Esophagus squamous epithelium (tissue), 4 donors: ENCODE measurements around the gene NPPC.
"Not testable (repeated sequence)": the region's sequence is repeated elsewhere in the genome, so short reads cannot be mapped to it uniquely, and the experiment has no call there.

Source experiments
- POLR2A ChIP-seq, 4 donors: fragments of 450-650 bp; IDR thresholded peaks; one replicate each; pipeline ENCODE4 v1.6.1; 2017; ENCODE audit warnings: antibody characterized with exemption in 4 of 4, mild to moderate bottlenecking in 4 of 4, moderate library complexity in 3 of 4
- TF ChIP-seq, protein P1 (sequence below), 6 experiments: fragments of 450-650 bp in 4 of 6; fragments of 200-600 bp in 2 of 6; sonication (generic) in 2 of 6; IDR thresholded peaks; one replicate each; pipeline ENCODE4 v1.5.1; 2016 to 2019; ENCODE audit warnings: antibody characterized with exemption in 6 of 6, mild to moderate bottlenecking in 4 of 6, moderate library complexity in 4 of 6

DNA sequence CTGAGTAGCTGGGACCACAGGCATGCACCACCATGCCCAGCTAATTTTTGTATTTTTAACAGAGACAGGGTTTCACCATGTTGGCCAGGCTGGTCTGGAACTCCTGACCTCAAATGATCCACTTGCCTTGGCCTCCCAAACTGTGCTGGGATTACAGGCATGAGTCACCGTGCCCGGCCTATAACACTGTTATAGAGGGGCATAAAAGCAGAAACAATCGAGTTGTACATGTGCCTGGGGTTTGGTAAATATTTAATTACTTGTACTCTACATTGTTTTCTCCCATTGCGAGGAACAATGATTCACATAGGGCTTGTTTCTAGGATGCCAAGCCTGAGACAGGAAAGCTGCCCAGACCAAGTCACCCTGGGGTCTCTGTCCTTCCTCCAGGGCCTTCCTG is 45.8 kb downstream of the NPPC start:
- TF ChIP-seq, protein P1, sequence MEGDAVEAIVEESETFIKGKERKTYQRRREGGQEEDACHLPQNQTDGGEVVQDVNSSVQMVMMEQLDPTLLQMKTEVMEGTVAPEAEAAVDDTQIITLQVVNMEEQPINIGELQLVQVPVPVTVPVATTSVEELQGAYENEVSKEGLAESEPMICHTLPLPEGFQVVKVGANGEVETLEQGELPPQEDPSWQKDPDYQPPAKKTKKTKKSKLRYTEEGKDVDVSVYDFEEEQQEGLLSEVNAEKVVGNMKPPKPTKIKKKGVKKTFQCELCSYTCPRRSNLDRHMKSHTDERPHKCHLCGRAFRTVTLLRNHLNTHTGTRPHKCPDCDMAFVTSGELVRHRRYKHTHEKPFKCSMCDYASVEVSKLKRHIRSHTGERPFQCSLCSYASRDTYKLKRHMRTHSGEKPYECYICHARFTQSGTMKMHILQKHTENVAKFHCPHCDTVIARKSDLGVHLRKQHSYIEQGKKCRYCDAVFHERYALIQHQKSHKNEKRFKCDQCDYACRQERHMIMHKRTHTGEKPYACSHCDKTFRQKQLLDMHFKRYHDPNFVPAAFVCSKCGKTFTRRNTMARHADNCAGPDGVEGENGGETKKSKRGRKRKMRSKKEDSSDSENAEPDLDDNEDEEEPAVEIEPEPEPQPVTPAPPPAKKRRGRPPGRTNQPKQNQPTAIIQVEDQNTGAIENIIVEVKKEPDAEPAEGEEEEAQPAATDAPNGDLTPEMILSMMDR (IDR thresholded peaks at IDR 0.05), result not testable (repeated sequence)
- TF ChIP-seq POLR2A (IDR thresholded peaks at IDR 0.05), result not testable (repeated sequence)
